ENCODE measurements around the gene TCP10L. TPM values are rescaled to one million over a fixed set of nuclear protein-coding genes. Genes with fewer than 3 reads are reported as not detected.

Gene TCP10L
- total and polyA plus RNA-seq, 2 of the 4 experiments (the other 2 are of a cell fraction) = 0.09 TPM; not detected in 1

GRCh38 chr21:32558106-32558505 is 27.2 kb downstream of the TCP10L start:
- no TSS peak for BruUV-seq (replicated peaks)
- ChIA-PET POLR2A (ENCODE audit: unreplicated experiment) (no interaction called here), CTCF (no interaction called here)
- H3K9ac ChIP-seq (ENCODE audit: low read depth, low read length) = no peak overlapping the region
- H2BK120ac ChIP-seq (ENCODE audit: low read depth, low read length) = no peak overlapping the region
- no peaks in the 10 kb centered on the region; the same call in 1 of the 2 replicates for H3K4me1 ChIP-seq (ENCODE audit: control insufficient read depth, insufficient read depth, low read length)
- no peak overlapping the region for H2BK5ac ChIP-seq (ENCODE audit: low read depth, low read length, poor library complexity, severe bottlenecking)
- in situ Hi-C loops (cut with MboI; ENCODE audit: low sequenced_read_pairs) (no loop called here), intact Hi-C loops (cut with micrococcal nuclease) (no loop called here), dilution Hi-C loops (cut with HindIII; ENCODE audit: low sequenced_read_pairs, unreplicated experiment) (no loop called here)
- no peaks in the 10 kb centered on the region for H3K9me1 ChIP-seq (ENCODE audit: insufficient read depth, low read length)
- no peak overlapping the region for H2AFZ ChIP-seq (replicated peaks; ENCODE audit: low read length, poor library complexity)
- TF ChIP-seq MAFK (IDR thresholded peaks at IDR 0.05; ENCODE audit: low read depth, low read length) (no peak), SMC3 (IDR thresholded peaks at IDR 0.05; ENCODE audit: low read depth, low read length) (no peak), CHD1 (IDR thresholded peaks at IDR 0.05; ENCODE audit: low read depth, low read length) (no peak), RFX5 (IDR thresholded peaks at IDR 0.05; ENCODE audit: low read depth, low read length) (no peak), RAD21 (IDR thresholded peaks at IDR 0.05; ENCODE audit: low read length) (no peak), CEBPB (IDR thresholded peaks at IDR 0.05; ENCODE audit: low read depth, low read length) (no peak), MAZ (IDR thresholded peaks at IDR 0.05; ENCODE audit: borderline replicate concordance, low read depth, low read length) (no peak), FOS (IDR thresholded peaks at IDR 0.05; ENCODE audit: low read depth, low read length) (no peak), ELK1 (IDR thresholded peaks at IDR 0.05; ENCODE audit: borderline replicate concordance, low read depth, low read length) (no peak), POLR2A (IDR thresholded peaks at IDR 0.05; ENCODE audit: low read depth, low read length) (no peak), CTCF (conservative IDR thresholded peaks at IDR 0.05; ENCODE audit: low read depth, low read length) (no peak), BHLHE40 (IDR thresholded peaks at IDR 0.05; ENCODE audit: low read depth, low read length) (no peak), RCOR1 (IDR thresholded peaks at IDR 0.05; ENCODE audit: insufficient replicate concordance, low read length) (no peak), MXI1 (IDR thresholded peaks at IDR 0.05; ENCODE audit: borderline replicate concordance, low read depth, low read length) (no peak), USF2 (IDR thresholded peaks at IDR 0.05; ENCODE audit: low read depth, low read length) (no peak), NFE2L2 (IDR thresholded peaks at IDR 0.05; ENCODE audit: low read depth, low read length) (no peak)
- H3K79me1 ChIP-seq (ENCODE audit: low read depth in 1 of 2, low read length in 2 of 2) = no peaks in the 10 kb centered on the region
- H2BK20ac ChIP-seq (ENCODE audit: low read depth, low read length) = no peak overlapping the region
- no CpG with 5 or more reads among the region's 3 CpGs for WGBS, 2 experiments (ENCODE audit: extremely low coverage in 2 of 2, insufficient read length in 1 of 2)
- no peak overlapping the region for H2AK5ac ChIP-seq (ENCODE audit: low read depth, low read length)
- H3K4me3 ChIP-seq (ENCODE audit: insufficient read depth, low read depth, low read length) = no peak overlapping the region
- no peak overlapping the region for H3K4me2 ChIP-seq (ENCODE audit: low read depth, low read length)
- H4K20me1 ChIP-seq (ENCODE audit: insufficient read depth, low read length) = no peaks in the 10 kb centered on the region
- ATAC-seq (ENCODE audit: low read depth) = no peak
- no peak overlapping the region for H3K4ac ChIP-seq (ENCODE audit: low read depth, low read length)
- no peak overlapping the region for H4K5ac ChIP-seq (ENCODE audit: low read depth, low read length)
- no peak overlapping the region for H3K23ac ChIP-seq (ENCODE audit: low read depth, low read length)
- no peaks in the 10 kb centered on the region for H3K36me3 ChIP-seq (ENCODE audit: control insufficient read depth, insufficient read depth, low read length)
- no peak overlapping the region for H3K56ac ChIP-seq (ENCODE audit: extremely low read depth, insufficient read depth, low read length)
- no peak overlapping the region for H3K18ac ChIP-seq (ENCODE audit: low read depth, low read length)
- H3K14ac ChIP-seq (replicated peaks; ENCODE audit: low read depth, low read length) = no peak overlapping the region
- no peak for DNase-seq
- H4K8ac ChIP-seq (ENCODE audit: low read depth in 2 of 2, low read length in 2 of 2) = no peak overlapping the region
- no peaks in the 10 kb centered on the region for H3K27me3 ChIP-seq (ENCODE audit: control insufficient read depth, insufficient read depth, low read length)
- H4K91ac ChIP-seq (ENCODE audit: insufficient read depth, low read depth, low read length) = no peak overlapping the region
- H2BK15ac ChIP-seq (ENCODE audit: low read depth, low read length) = no peak overlapping the region
- no peak overlapping the region for H2AK9ac ChIP-seq (replicated peaks; ENCODE audit: low read depth, low read length, poor library complexity)
- no peaks in the 10 kb centered on the region for H3K9me3 ChIP-seq (ENCODE audit: control insufficient read depth, insufficient read depth, low read length)
- H3K27ac ChIP-seq (ENCODE audit: insufficient read depth, low read length) = no peak overlapping the region

All from IMR-90 (cell line).